NCI-H1417 treated with DMSO at 0.1 percent for 48 hours (cell line): ENCODE data around the gene PPP1R3G.

Experiments
- DNase-seq: peaks from one replicate; lab custom pipeline; 2025; lab: John Stamatoyannopoulos, UW

PPP1R3G gene

GRCh38 chr6:5094327-5094726, 9.2 kb downstream of the PPP1R3G start:
- DNase-seq: no peak

- no peak for DNase-seq
Observed at GRCh38 chr6:5095236-5095635, 10.1 kb downstream of the PPP1R3G start.

GRCh38 chr6:5096482-5096881, 11.3 kb downstream of the PPP1R3G start:
- no peak for DNase-seq

- no peak for DNase-seq
Observed at GRCh38 chr6:5098501-5099270, 13.5 kb downstream of the PPP1R3G start.

- no peak for DNase-seq
Observed at GRCh38 chr6:5099537-5099936, 14.4 kb downstream of the PPP1R3G start.

GRCh38 chr6:5100806-5101205, 15.7 kb downstream of the PPP1R3G start:
- no peak for DNase-seq

GRCh38 chr6:5102267-5102970, 17.3 kb downstream of the PPP1R3G start:
- no peak for DNase-seq

GRCh38 chr6:5103250-5103649, 18.1 kb downstream of the PPP1R3G start:
- DNase-seq: no peak

- no peak for DNase-seq
Observed at GRCh38 chr6:5104667-5105066, 19.5 kb downstream of the PPP1R3G start.

- no peak for DNase-seq
Observed at GRCh38 chr6:5105146-5105545, 20.0 kb downstream of the PPP1R3G start.

GRCh38 chr6:5107341-5107740, 22.2 kb downstream of the PPP1R3G start:
- no peak for DNase-seq

- no peak for DNase-seq
Observed at GRCh38 chr6:5108068-5108467, 22.9 kb downstream of the PPP1R3G start.

- DNase-seq: no peak
Observed at GRCh38 chr6:5108536-5109150, 23.5 kb downstream of the PPP1R3G start.

GRCh38 chr6:5109436-5109835, 24.3 kb downstream of the PPP1R3G start:
- DNase-seq: no peak

- DNase-seq: no peak
Observed at GRCh38 chr6:5110246-5110645, 25.1 kb downstream of the PPP1R3G start.

GRCh38 chr6:5111626-5112025, 26.5 kb downstream of the PPP1R3G start:
- no peak for DNase-seq

GRCh38 chr6:5112066-5112799, 27.1 kb downstream of the PPP1R3G start:
- no peak for DNase-seq

- no peak for DNase-seq
Observed at GRCh38 chr6:5113096-5113495, 28.0 kb downstream of the PPP1R3G start.

- DNase-seq: no peak
Observed at GRCh38 chr6:5115168-5115567, 30.0 kb downstream of the PPP1R3G start.

GRCh38 chr6:5116243-5116991, 31.3 kb downstream of the PPP1R3G start:
- DNase-seq: no peak

- DNase-seq: no peak
Observed at GRCh38 chr6:5119090-5119951, 34.2 kb downstream of the PPP1R3G start.
